AG10803 (cell line): ENCODE measurements around the gene NDUFA6.
A peak's percentile ranks its signal among the peaks of the same experiment; 100 is the strongest.
"Not testable (repeated sequence)": the region's sequence is repeated elsewhere in the genome, so short reads cannot be mapped to it uniquely, and the experiment has no call there.

Source experiments
- DNase-seq: peaks from one replicate; pipeline ENCODE4 v3.0.0; 2010; ENCODE audit warnings: low read depth
- H3K4me3 ChIP-seq: 2 replicates; pipeline ENCODE4 v1.5.1; 2011; ENCODE audit warnings: mild to moderate bottlenecking, low read length, control low read depth
- TF ChIP-seq, protein P1 (sequence below): conservative IDR thresholded peaks from 2 replicates; pipeline ENCODE4 v1.5.1; 2011; ENCODE audit warnings: mild to moderate bottlenecking, low read length, control low read depth, inconsistent platforms

The NDUFA6 gene

GRCh38 chr22:42090596-42091454 is at the start of gene NDUFA6:
TSS of gene NDUFA6 (minus strand) at chr22:42090772. CDS start at chr22:42090744, 28 bp downstream.
- H3K4me3 ChIP-seq: peak within 1 kb of the TSS; percentile 94
- peak; percentile 98 for DNase-seq
- TF ChIP-seq, protein P1, sequence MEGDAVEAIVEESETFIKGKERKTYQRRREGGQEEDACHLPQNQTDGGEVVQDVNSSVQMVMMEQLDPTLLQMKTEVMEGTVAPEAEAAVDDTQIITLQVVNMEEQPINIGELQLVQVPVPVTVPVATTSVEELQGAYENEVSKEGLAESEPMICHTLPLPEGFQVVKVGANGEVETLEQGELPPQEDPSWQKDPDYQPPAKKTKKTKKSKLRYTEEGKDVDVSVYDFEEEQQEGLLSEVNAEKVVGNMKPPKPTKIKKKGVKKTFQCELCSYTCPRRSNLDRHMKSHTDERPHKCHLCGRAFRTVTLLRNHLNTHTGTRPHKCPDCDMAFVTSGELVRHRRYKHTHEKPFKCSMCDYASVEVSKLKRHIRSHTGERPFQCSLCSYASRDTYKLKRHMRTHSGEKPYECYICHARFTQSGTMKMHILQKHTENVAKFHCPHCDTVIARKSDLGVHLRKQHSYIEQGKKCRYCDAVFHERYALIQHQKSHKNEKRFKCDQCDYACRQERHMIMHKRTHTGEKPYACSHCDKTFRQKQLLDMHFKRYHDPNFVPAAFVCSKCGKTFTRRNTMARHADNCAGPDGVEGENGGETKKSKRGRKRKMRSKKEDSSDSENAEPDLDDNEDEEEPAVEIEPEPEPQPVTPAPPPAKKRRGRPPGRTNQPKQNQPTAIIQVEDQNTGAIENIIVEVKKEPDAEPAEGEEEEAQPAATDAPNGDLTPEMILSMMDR: peak; percentile 81

DNA sequence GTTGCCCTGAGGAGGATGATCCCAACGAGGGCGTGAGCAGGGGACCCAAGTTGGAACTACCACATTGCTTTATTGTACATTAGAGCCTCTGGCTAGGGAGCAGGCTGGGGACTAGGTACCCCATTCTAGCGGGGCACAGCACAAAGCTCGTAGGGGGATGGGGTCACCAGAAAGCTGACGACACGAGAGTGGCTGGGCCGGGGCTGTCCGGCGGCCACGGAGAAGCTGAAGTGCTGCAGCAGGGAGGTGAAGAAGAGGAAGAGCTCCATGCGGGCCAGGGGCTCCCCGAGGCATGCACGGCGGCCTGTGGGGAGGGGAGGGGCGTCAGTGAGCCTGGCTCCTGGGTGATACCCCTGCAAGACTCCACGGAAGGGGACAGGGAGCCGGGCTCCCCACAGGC is 49.6 kb upstream of the NDUFA6 start:
- not testable (repeated sequence) for DNase-seq, H3K4me3 ChIP-seq

DNA sequence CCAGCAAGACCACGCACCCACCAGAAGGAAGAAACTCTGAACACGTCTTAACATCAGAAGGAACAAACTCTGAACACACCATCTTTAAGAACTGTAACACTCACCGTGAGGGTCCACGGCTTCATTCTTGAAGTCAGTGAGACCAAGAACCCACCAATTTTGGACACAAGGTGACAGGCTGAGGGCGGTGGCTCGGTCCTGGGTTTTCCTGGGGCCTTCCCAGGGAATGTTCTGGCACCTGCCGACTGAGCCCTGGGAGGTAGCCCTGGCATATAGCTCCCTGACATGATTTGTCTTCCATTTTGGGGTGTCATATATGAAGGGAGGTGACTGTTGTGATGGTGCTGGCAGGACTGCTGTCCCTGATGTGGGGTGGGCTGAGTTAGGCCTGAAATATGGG is 48.9 kb upstream of the NDUFA6 start:
- not testable (repeated sequence) for H3K4me3 ChIP-seq

DNA sequence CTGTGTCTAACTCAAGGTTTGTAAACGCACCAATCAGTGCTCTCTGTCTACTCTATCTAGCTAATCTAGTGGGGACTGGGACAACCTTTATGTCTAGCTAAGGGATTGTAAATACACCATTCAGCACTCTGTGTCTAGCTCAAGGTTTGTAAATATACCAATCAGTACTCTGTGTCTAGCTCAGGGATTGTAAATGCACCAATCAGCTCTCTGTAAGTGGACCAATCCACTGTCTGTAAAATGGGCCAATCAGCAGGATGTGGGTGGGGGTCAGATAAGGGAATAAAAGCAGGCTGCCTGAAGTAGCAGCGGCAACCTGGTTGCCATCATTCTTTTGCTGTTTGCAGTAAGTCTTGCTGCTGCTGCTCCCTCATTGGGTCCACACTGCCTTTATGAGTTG is 48.4 kb upstream of the NDUFA6 start:
- no peak for DNase-seq
- TF ChIP-seq, protein P1: no peak
- H3K4me3 ChIP-seq: no peak overlapping the region

More for the DNA sequence above, 48.9 kb upstream of the NDUFA6 start:
- DNase-seq: not testable (repeated sequence)

DNA sequence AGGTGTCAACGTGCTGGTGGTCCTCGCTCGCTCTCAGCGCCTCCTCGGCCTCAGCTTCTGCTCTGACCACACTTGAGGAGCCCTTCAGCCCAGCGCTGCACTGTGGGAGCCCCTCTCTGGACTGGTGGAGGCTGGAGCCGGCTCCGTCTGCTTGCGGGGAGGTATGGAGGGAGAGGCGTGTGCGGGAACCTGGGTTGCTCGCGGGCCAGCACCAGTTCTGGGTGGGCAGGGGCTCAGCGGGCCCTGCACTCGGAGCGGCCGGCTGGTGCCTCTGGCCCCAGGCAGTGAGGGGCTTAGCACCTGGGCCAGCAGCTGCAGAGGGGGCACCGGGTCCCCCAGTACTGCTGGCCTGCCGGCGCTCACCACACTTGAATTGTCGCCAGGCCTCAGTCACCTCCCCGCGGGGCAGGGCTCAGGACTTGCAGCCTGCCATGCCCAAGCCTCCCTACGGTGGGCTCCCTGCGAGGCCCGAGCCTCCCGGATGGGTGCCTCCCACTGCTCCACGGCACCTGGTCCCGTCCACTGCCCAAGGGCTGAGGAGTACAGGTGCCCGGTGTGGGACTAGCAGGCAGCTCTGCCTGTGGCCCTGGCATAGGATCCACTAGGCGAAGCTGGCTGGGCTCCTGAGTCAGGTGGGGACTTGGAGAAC is 47.7 kb upstream of the NDUFA6 start:
- TF ChIP-seq, protein P1: no peak
- H3K4me3 ChIP-seq: no peak overlapping the region
- no peak for DNase-seq

DNA sequence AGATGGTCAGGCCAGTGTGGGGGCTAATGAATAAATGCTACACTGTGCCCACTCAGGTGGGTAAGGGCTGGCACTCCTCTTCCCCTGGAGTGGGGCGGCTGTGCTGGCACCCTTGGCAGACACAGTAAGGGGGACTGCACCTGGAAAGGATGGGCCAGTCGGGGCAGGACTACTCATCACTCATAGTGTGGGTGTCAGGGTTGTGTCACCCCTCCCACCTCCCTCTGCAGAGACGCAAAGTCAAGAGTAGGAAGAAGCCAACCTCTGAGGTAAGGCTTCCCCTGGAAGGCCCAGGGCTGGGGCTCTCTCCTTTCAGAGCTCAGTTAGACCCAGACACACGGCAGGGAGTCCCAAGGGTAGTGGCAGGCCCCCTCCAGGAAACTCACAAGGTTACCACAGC is 45.1 kb upstream of the NDUFA6 start:
- DNase-seq: not testable (repeated sequence)

GRCh38 chr22:42134100-42135020 is 43.8 kb upstream of the NDUFA6 start:
- TF ChIP-seq, protein P1: no peak
- no peak overlapping the region for H3K4me3 ChIP-seq
- peak; percentile 17 for DNase-seq

More for the DNA sequence above, 45.1 kb upstream of the NDUFA6 start:
- H3K4me3 ChIP-seq: not testable (repeated sequence)

GRCh38 chr22:42132457-42132856 is 41.9 kb upstream of the NDUFA6 start:
- no peak overlapping the region for H3K4me3 ChIP-seq
- DNase-seq: no peak
- TF ChIP-seq, protein P1: no peak
